AG09309 (cell line): Measurements from ENCODE around the gene LRP8.
"Not testable (repeated sequence)": the region's sequence is repeated elsewhere in the genome, so short reads cannot be mapped to it uniquely, and the experiment has no call there.

ENCODE experiments used
- DNase-seq: peaks from one replicate; pipeline ENCODE4 v3.0.0-alpha.2; 2010; ENCODE audit warnings: low read depth
- H3K4me3 ChIP-seq: 2 replicates; pipeline ENCODE4 v1.5.1; 2011; ENCODE audit warnings: mild to moderate bottlenecking, low read depth, low read length, moderate library complexity; ENCODE audit not compliant: control insufficient read depth
- CTCF ChIP-seq: IDR thresholded peaks from 2 replicates; pipeline ENCODE4 v1.5.1; 2011; ENCODE audit warnings: mild to moderate bottlenecking, low read depth, low read length, inconsistent platforms; ENCODE audit not compliant: insufficient read depth, control insufficient read depth; ENCODE audit errors: missing control alignments

The LRP8 gene

GRCh38 chr1:53288002-53288789, 39.7 kb downstream of the LRP8 start:
- TF ChIP-seq CTCF, result no peak
- H3K4me3 ChIP-seq, result no peak overlapping the region
- DNase-seq, result no peak

GRCh38 chr1:53286955-53287354, 40.9 kb downstream of the LRP8 start:
- DNase-seq, result no peak
- no peak overlapping the region for H3K4me3 ChIP-seq
- TF ChIP-seq CTCF, result no peak

- no peak for TF ChIP-seq CTCF
These were observed 41.7 kb downstream of the LRP8 start for GRCh38 chr1:53285969-53286760.

GRCh38 chr1:53285546-53285945, 42.3 kb downstream of the LRP8 start:
- DNase-seq, result no peak
- H3K4me3 ChIP-seq, result no peak overlapping the region
- no peak for TF ChIP-seq CTCF

More at GRCh38 chr1:53285969-53286760, 41.7 kb downstream of the LRP8 start:
- H3K4me3 ChIP-seq, result no peak overlapping the region
- DNase-seq, result no peak

- TF ChIP-seq CTCF, result no peak
- H3K4me3 ChIP-seq, result no peak overlapping the region
- no peak for DNase-seq
These were observed 43.4 kb downstream of the LRP8 start for GRCh38 chr1:53284224-53285020.

- DNase-seq, H3K4me3 ChIP-seq: not testable (repeated sequence)
These were observed 44.7 kb downstream of the LRP8 start for GRCh38 chr1:53283156-53283555.

GRCh38 chr1:53281133-53281532, 46.7 kb downstream of the LRP8 start:
- DNase-seq, result no peak
- no peak for TF ChIP-seq CTCF
- no peak overlapping the region for H3K4me3 ChIP-seq
